ENCODE measurements around the gene TUBA1B. TPM values are rescaled to one million over a fixed set of nuclear protein-coding genes. Genes with fewer than 3 reads are reported as not detected.
A peak's percentile ranks its signal among the peaks of the same experiment; 100 is the strongest.

TUBA1B gene
- total RNA-seq, 1 donor from 2014 or later, result 497 TPM

DNA sequence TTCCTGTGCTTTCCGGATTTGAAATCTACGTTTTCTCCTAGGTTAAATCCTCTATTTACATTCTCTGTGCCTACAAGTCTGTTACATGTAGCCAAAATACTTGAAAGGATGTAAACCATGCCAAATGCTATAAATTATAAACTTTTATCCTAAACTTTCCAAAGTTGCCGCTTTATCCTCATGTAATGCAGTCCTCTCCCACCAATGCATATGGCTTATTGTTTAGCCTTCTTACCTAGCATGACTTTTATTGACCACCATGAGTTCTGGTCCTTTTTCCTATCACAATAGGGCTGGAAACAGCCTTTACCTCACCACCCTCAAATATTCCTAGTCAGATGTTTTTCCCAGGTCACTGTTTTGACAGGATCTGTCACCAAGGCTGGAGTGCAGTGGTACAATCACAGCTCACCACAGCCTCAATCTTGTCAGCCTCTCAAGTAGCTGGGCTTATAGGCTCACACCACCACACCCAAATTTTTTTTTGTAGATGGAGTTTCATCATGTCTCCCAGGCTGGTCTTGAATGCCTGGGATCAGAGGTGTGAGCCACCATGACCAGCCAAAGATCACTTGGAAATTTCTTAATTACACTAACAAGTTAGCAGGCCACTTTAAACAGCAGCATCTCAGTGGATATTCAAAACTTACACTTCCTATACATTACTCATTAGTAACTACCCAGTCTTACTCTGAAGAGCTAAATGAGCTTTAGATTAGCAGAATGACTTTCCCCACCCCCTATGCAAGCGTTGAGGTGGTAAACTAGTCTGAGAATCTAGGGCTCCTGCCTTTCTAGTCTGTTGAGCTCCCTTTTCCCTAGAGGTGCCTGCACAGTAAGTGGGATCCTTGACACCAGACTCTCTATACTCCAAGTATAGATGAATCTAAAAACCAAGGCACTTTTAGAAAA, 4.1 kb downstream of the TUBA1B start:
- H3K4me3 Mint-ChIP-seq (ENCODE audit: unreplicated experiment), result no peak overlapping the region
- TF ChIP-seq, protein P1, sequence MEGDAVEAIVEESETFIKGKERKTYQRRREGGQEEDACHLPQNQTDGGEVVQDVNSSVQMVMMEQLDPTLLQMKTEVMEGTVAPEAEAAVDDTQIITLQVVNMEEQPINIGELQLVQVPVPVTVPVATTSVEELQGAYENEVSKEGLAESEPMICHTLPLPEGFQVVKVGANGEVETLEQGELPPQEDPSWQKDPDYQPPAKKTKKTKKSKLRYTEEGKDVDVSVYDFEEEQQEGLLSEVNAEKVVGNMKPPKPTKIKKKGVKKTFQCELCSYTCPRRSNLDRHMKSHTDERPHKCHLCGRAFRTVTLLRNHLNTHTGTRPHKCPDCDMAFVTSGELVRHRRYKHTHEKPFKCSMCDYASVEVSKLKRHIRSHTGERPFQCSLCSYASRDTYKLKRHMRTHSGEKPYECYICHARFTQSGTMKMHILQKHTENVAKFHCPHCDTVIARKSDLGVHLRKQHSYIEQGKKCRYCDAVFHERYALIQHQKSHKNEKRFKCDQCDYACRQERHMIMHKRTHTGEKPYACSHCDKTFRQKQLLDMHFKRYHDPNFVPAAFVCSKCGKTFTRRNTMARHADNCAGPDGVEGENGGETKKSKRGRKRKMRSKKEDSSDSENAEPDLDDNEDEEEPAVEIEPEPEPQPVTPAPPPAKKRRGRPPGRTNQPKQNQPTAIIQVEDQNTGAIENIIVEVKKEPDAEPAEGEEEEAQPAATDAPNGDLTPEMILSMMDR (IDR thresholded peaks at IDR 0.05), result no peak
- peaks cover 34% of the 10 kb centered on the region for H3K36me3 Mint-ChIP-seq (ENCODE audit: unreplicated experiment)
- H3K9me3 Mint-ChIP-seq (ENCODE audit: unreplicated experiment), result no peaks in the 10 kb centered on the region
- H3K4me1 Mint-ChIP-seq (ENCODE audit: unreplicated experiment), result peaks cover 23% of the 10 kb centered on the region
- peak overlapping the region; percentile 14 for H3K27ac Mint-ChIP-seq (ENCODE audit: unreplicated experiment)
- no peak for DNase-seq (ENCODE audit: extremely low spot score, unreplicated experiment)
- H3K27me3 Mint-ChIP-seq (ENCODE audit: unreplicated experiment), result no peaks in the 10 kb centered on the region

DNA sequence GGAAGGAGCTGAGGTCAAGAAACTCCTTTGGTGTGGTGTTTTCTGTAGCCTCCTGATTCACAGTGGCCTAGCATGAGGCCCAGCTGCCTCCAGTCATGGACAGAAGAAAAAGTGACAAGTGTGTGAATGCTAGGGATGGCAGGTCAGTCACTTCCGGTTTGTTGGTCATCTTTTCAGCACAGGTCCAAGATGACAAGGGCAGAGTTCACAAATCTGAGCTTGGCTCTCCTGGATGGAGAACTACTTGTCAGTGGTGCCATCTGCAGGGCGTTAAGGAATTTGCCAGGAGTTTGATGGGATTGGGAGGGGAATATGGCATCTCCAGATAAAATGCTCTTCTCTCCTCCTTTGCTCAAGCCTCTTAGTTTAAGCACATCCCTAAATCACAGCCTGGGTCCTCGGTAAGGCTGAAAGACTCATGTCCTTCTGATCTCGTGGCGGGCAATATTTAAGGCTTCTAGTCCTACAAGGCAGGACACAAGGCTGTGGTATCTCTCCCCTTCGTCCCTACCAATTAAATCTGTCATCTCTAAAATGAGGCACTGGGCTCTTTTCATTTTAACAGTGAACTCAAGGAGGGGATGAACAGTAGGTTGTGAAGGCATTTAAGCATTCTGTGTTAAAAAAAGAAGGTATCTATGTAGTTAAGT, 10.0 kb downstream of the TUBA1B start:
- TF ChIP-seq, protein P1 (IDR thresholded peaks at IDR 0.05), result peak; percentile 76
- H3K9me3 Mint-ChIP-seq (ENCODE audit: unreplicated experiment), result no peaks in the 10 kb centered on the region
- no peak for DNase-seq (ENCODE audit: extremely low spot score, unreplicated experiment)
- no peak overlapping the region for H3K27ac Mint-ChIP-seq (ENCODE audit: unreplicated experiment)
- H3K36me3 Mint-ChIP-seq (ENCODE audit: unreplicated experiment), result no peaks in the 10 kb centered on the region
- H3K4me1 Mint-ChIP-seq (ENCODE audit: unreplicated experiment), result no peaks in the 10 kb centered on the region
- H3K4me3 Mint-ChIP-seq (ENCODE audit: unreplicated experiment), result no peak overlapping the region
- H3K27me3 Mint-ChIP-seq (ENCODE audit: unreplicated experiment), result no peaks in the 10 kb centered on the region

DNA sequence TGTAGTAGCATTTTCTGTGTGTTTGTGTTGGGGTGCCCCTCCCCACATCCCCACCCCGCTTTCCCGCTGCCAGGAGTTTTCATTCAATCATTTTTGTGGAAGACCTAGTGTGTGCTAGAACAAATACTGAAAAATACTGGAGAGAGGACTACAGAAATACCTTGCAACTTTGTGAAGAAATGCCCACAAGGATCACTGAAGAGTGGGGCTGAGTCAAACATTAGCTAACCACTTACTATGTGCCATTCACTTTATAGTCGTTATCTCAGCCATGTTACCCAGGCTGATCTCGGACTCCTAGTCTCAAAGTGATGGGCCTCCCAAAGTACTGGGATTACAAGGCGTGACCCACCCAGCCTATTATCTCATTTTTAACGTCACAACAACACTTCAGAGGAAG, 20.0 kb downstream of the TUBA1B start:
- Mint-ChIP-seq H3K36me3 (ENCODE audit: unreplicated experiment) (no peaks in the 10 kb centered on the region), H3K27me3 (ENCODE audit: unreplicated experiment) (no peaks in the 10 kb centered on the region), H3K9me3 (ENCODE audit: unreplicated experiment) (no peaks in the 10 kb centered on the region), H3K4me1 (ENCODE audit: unreplicated experiment) (peaks cover 24% of the 10 kb centered on the region), H3K27ac (ENCODE audit: unreplicated experiment) (peak overlapping the region; percentile 96), H3K4me3 (ENCODE audit: unreplicated experiment) (peak overlapping the region; percentile 93)
- TF ChIP-seq, protein P1 (IDR thresholded peaks at IDR 0.05), result no peak
- DNase-seq (ENCODE audit: extremely low spot score, unreplicated experiment), result no peak

DNA sequence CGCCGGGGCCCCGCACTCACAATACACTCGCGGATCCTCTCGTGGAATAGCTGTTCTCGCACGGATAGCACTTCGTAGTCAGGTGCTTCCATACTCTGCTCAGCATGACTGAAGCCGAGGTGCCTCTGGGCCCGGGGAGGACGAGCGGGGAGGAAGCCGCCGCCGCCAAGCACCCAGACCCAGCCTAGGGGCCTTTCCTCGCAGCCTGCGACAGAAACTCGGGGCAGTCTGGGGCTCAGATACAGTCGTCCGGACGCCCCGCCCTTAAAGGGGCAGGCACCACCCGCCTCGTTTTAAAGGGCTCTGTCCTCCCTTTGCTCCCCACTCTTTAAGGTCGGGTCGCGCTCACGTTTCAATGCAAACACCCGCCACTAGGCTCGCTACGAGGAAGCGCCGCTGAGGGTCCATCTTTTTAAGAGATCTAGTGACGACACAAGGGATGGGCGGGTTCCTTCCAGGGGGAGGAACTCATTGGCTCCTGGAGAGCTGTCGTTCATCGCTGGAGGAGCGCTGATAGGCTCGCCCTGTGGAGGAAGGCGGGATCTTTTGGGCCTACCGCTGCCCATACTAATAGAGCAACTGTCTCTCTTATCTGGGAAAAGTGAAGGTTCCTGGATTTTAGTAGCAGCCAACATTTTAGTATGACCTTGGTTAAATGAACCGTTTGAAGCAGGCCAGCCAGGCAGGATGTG, 20.6 kb downstream of the TUBA1B start, which contains the start of gene LMBR1L:
TSS of gene LMBR1L (minus strand) at position 384 of the 692 bp plus-strand sequence. CDS start at position 92, 292 bp downstream.
- Mint-ChIP-seq H3K4me1 (ENCODE audit: unreplicated experiment) (peaks cover 24% of the 10 kb centered on the region), H3K4me3 (ENCODE audit: unreplicated experiment) (peak within 1 kb of the TSS; percentile 93)

More for the DNA sequence above, 20.6 kb downstream of the TUBA1B start, which contains the start of gene LMBR1L:
- Mint-ChIP-seq H3K9me3 (ENCODE audit: unreplicated experiment) (no peaks in the 10 kb centered on the region), H3K36me3 (ENCODE audit: unreplicated experiment) (no peaks in the 10 kb centered on the region), H3K27me3 (ENCODE audit: unreplicated experiment) (no peaks in the 10 kb centered on the region), H3K27ac (ENCODE audit: unreplicated experiment) (peak within 1 kb of the TSS; percentile 96)
- peak; percentile 97 for DNase-seq (ENCODE audit: extremely low spot score, unreplicated experiment)
- TF ChIP-seq, protein P1 (IDR thresholded peaks at IDR 0.05), result peak; percentile 54

All from osteocyte (in vitro differentiated cells).